Hypothalamus (tissue), 51 donors: ENCODE results near the gene APBA1.

Experiments
- DNase-seq, 51 donors: peaks; one replicate each; lab custom pipeline; 2025; lab: John Stamatoyannopoulos, UW

APBA1 gene

DNA sequence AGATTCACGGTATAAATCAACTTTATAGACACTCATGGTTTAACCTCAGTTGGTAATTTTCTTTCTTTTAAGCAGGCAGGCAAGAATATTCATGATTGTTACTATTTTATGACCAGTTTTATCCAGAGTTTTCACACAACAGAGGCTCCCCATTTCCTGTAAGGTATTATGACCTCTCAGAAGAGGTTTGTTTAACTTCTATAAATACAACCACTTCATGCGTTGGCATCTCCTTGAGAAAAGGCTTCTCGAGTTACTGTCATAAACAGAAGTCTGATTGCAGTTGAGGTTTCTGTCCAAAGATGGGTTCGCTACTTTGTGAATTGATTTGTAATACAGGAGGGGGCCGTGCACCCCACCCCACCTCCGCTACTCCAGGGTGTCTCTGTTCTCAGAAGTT lies 291.9 kb downstream of the APBA1 start:
- no peak for DNase-seq

DNA sequence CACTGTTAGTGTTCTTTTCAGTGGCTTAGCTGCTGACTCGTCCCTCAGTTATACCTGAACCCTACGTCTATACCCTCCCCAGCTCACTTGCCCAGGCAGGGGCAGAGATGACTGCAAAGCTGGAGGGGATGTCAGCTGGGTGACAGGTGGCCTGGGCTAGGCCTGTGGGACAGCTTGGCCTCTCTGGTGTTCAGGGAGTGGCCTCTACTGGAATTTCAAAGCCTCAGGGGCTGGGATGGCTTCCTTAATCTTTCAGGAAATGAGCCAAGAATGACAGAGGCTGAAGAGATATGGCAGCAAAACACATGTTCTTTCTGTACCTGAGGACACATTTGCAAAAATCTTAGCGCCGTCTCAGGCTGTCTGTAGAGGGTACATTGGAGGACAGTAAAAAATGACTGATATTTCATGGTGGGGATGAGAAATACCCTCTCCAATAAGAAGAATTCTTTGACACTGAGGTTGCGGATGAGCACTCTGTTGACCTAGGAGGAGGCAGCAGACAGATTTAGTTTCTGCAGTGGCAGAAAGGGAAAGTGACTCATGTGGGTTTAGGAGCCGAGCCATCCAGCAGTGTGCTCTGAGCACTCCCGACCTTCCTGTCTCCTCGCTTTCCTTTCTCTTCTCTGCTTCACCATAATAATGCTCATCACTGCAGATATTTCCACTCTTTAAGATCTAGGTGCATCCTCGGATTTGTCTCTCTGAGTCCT lies 292.7 kb downstream of the APBA1 start:
- DNase-seq: no peak

DNA sequence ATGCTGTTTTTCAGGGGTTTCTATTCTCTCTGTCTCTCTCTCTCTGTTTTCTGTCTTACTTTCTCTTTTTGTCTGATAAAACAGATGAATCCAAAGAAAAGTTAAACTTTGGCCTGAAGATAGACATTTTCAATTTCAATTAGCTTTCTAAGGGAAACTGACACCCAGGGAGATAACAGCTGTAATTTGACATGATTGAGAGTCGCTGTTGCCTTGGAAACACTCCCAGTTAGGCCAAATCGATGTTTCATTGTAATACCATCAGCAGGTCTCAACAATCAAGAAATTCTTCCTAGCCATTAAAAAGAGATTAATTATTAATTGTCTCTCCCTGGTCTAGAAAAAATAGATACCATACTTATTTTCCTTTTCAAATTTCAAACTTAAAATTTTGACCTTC lies 294.2 kb downstream of the APBA1 start:
- DNase-seq: no peak
